GM13977 (cell line): Measurements from ENCODE around the gene DYRK1B.

Experiments
- DNase-seq: peaks from one replicate; pipeline ENCODE4 v3.0.0; 2012; ENCODE audit warnings: low spot score
- in situ Hi-C: fragments of 300-500 bp; cut with MboI; formaldehyde crosslinking; loops from one replicate; pipeline ENCODE4 v1.12.0; 2022; ENCODE audit warnings: low sequenced_read_pairs, low pct_unique_long_range_greater_than_20kb, mixed read lengths, inconsistent platforms; ENCODE audit not compliant: unreplicated experiment
- TF ChIP-seq, protein P1 (sequence below): IDR thresholded peaks from 2 replicates; pipeline ENCODE4 v1.5.1; 2012; ENCODE audit warnings: mild to moderate bottlenecking, control low read depth; ENCODE audit not compliant: insufficient read depth; ENCODE audit errors: extremely low read depth, missing control alignments

DYRK1B gene

GRCh38 chr19:39874404-39874803 is 40.4 kb upstream of the DYRK1B start:
- in situ Hi-C loops = no loop called here
- TF ChIP-seq, protein P1, sequence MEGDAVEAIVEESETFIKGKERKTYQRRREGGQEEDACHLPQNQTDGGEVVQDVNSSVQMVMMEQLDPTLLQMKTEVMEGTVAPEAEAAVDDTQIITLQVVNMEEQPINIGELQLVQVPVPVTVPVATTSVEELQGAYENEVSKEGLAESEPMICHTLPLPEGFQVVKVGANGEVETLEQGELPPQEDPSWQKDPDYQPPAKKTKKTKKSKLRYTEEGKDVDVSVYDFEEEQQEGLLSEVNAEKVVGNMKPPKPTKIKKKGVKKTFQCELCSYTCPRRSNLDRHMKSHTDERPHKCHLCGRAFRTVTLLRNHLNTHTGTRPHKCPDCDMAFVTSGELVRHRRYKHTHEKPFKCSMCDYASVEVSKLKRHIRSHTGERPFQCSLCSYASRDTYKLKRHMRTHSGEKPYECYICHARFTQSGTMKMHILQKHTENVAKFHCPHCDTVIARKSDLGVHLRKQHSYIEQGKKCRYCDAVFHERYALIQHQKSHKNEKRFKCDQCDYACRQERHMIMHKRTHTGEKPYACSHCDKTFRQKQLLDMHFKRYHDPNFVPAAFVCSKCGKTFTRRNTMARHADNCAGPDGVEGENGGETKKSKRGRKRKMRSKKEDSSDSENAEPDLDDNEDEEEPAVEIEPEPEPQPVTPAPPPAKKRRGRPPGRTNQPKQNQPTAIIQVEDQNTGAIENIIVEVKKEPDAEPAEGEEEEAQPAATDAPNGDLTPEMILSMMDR = no peak
- DNase-seq = no peak

DNA sequence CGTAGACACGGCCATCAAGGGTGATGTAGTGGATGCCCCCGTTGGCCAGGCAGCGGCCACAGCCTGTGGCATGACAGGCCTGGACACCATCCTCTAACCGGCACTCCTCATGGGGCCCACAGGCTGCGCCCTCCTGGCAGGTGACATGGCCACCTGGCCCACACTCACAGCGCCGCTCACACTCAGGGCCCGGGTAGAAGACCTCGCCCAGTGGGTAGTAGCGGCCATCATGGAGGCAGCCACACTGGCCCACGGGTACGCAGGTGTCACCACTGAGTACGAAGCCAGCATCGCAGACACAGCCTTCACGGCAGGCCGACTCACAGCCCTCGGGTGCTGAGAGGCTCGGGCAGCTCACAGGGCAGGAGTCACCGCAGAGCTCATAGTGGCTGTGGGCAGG is 39.4 kb upstream of the DYRK1B start:
- no peak for DNase-seq
- in situ Hi-C loops = no loop called here
- TF ChIP-seq, protein P1 = no peak

DNA sequence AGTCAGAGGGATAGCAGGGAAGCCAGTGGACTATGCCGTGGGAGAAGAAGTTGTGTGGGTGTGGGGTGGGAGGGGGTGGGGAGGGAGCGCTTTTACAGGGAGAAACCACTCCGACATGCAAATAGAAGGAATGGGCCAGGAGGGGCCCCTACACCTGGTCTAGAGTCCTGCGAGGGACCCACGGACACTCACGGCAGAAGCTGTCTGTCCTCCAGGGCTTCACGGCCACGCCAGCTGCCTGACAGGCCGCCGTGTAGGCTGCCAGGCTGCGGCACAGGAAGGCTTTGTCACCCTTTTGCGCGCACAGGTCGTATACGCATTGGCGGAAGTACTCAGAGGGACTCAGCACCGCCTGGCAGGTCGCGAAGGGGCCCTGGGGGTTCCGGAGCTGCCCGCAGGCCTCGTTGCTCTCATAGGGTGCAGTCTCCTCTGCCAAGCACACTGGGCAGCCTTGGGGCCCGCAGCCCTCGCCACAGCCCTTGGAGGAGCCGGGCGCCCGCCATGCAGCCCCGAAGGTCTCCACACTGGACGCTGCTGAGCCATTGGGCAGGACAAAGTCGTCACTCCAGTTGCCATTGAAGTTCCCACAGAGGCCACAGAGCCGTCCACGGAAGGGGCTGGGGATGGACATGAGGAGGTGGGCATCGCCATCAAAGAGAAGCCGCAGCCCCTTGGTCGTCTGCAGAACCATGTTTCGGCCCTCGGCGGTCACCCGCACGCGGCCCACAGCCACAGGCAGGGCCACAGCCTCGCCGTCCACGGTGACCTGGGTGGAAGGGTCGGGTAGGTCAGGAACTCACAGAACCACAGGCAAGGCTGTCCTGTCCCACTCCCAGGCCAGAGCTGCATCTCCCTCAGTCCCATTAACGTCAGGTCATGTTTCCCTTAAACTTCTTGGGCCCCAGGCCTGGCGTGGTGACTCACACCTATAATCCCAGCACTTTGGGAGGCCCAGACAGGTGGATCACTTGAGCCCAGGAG is 38.2 kb upstream of the DYRK1B start:
- in situ Hi-C loops = no loop called here
- no peak for DNase-seq
- TF ChIP-seq, protein P1 = no peak

GRCh38 chr19:39871362-39871761 is 37.4 kb upstream of the DYRK1B start:
- no peak for DNase-seq
- TF ChIP-seq, protein P1 = no peak

DNA sequence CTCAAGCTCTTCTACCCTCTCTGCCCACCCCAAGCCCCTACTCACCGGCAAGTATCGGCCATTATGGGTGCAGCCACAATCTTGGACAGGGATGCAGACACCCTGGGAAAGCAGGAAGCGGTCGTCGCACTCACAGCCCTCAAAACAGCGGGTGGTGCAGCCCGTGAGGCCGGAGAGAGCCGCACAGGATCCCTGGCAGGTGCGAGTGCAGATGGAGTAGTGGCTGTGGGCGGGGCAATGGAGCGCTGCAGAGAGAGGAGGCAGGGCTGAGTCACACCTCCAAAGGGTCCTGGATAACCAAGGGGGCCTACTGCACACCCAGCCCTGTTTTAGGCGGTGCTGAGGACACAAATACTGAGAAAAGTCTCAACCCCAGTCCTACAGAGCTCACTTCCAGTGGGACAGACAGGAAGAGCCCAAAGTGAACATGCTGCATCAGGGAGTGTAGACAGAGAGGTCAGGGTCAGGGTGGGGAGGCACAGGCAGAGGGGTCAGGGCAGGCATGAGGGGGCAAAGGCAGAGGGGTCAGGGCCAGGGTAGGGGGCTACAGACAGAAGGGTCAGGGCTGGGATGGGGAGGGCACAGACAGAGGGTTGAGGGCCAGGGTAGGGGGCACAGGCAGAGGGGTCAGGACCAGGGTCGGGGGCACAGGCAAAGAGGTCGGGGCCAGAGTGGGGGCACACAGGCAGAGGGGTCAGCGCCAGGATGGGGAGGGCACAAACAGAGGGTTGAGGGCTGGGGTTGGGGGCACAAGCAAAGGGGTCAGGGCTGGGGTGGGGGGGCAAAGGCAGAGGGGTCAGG is 36.4 kb upstream of the DYRK1B start:
- DNase-seq = no peak
- in situ Hi-C loops = no loop called here
- TF ChIP-seq, protein P1 = no peak

More at GRCh38 chr19:39871362-39871761, 37.4 kb upstream of the DYRK1B start:
- in situ Hi-C loops = no loop called here

GRCh38 chr19:39867952-39868351 is 34.0 kb upstream of the DYRK1B start:
- no peak for DNase-seq
- TF ChIP-seq, protein P1 = no peak
- in situ Hi-C loops = no loop called here
